ENCODE data around the gene CHAF1B.

CHAF1B gene

GRCh38 chr21:36460866-36461265 is 75.7 kb downstream of the CHAF1B start:
- Histone ChIP-seq H3K4me1 (no peaks in the 10 kb centered on the region), H3K36me3 (no peaks in the 10 kb centered on the region), H3K9me3 (no peaks in the 10 kb centered on the region), H3K27me3 (no peaks in the 10 kb centered on the region), H3K4me3 (ENCODE audit: low read depth, low read length) (no peak overlapping the region)
- no peak for DNase-seq
- TF ChIP-seq CTCF (IDR thresholded peaks at IDR 0.05; ENCODE audit: low read depth, low read length), result no peak

GRCh38 chr21:36461277-36461917 is 76.2 kb downstream of the CHAF1B start:
- Histone ChIP-seq H3K4me1 (no peaks in the 10 kb centered on the region), H3K27me3 (no peaks in the 10 kb centered on the region), H3K36me3 (no peaks in the 10 kb centered on the region), H3K4me3 (ENCODE audit: low read depth, low read length) (no peak overlapping the region), H3K9me3 (no peaks in the 10 kb centered on the region)
- TF ChIP-seq CTCF (IDR thresholded peaks at IDR 0.05; ENCODE audit: low read depth, low read length), result no peak
- DNase-seq, result no peak

GRCh38 chr21:36461918-36462486 is 76.8 kb downstream of the CHAF1B start:
- no peak overlapping the region for H3K4me3 ChIP-seq (ENCODE audit: low read depth, low read length)
- TF ChIP-seq CTCF (IDR thresholded peaks at IDR 0.05; ENCODE audit: low read depth, low read length), result no peak
- DNase-seq, result no peak
- H3K36me3 ChIP-seq, result no peaks in the 10 kb centered on the region
- no peaks in the 10 kb centered on the region for H3K4me1 ChIP-seq
- H3K27me3 ChIP-seq, result 0 out of 2 replicates have a peak, but pooled peaks cover 1% of the 10 kb centered on the region
- no peaks in the 10 kb centered on the region for H3K9me3 ChIP-seq

- Histone ChIP-seq H3K27me3 (peaks cover 8% of the 10 kb centered on the region; the same call in 1 of the 2 replicates), H3K36me3 (no peaks in the 10 kb centered on the region), H3K4me3 (ENCODE audit: low read depth, low read length) (no peak overlapping the region), H3K4me1 (no peaks in the 10 kb centered on the region), H3K9me3 (no peaks in the 10 kb centered on the region; the same call in 1 of the 2 replicates)
- DNase-seq, result no peak
- TF ChIP-seq CTCF (IDR thresholded peaks at IDR 0.05; ENCODE audit: low read depth, low read length), result no peak
Measured at GRCh38 chr21:36463204-36463603, 78.0 kb downstream of the CHAF1B start.

- Histone ChIP-seq H3K36me3 (no peaks in the 10 kb centered on the region), H3K9me3 (no peaks in the 10 kb centered on the region; the same call in 1 of the 2 replicates), H3K27me3 (peaks cover 8% of the 10 kb centered on the region; the same call in 1 of the 2 replicates), H3K4me3 (ENCODE audit: low read depth, low read length) (no peak overlapping the region), H3K4me1 (no peaks in the 10 kb centered on the region)
- DNase-seq, result no peak
- TF ChIP-seq CTCF (IDR thresholded peaks at IDR 0.05; ENCODE audit: low read depth, low read length), result no peak
Measured at GRCh38 chr21:36463991-36464390, 78.8 kb downstream of the CHAF1B start.

GRCh38 chr21:36464590-36464989 is 79.4 kb downstream of the CHAF1B start:
- DNase-seq, result no peak
- Histone ChIP-seq H3K4me3 (ENCODE audit: low read depth, low read length) (no peak overlapping the region), H3K4me1 (no peaks in the 10 kb centered on the region), H3K27me3 (peaks cover 8% of the 10 kb centered on the region; the same call in 1 of the 2 replicates), H3K36me3 (no peaks in the 10 kb centered on the region), H3K9me3 (no peaks in the 10 kb centered on the region; the same call in 1 of the 2 replicates)
- TF ChIP-seq CTCF (IDR thresholded peaks at IDR 0.05; ENCODE audit: low read depth, low read length), result no peak
